OCI-LY7 (cell line): ENCODE data around the gene GLE1. TPM values are rescaled to one million over a fixed set of nuclear protein-coding genes. Genes with fewer than 3 reads are reported as not detected.

ENCODE experiments used
- BruUV-seq: library from RNA; stranded (reverse); fragments of 400-500 nt; replicated peaks from 2 replicates; lab custom pipeline; 2021; lab: Mats Ljungman, UMichigan
- CTCF ChIA-PET: fragments of 300-600 bp; sonication (Branson Sonifier 250); formaldehyde crosslinking; loops from one replicate; lab custom pipeline; 2022; ENCODE audit warnings: antibody characterized with exemption; ENCODE audit not compliant: unreplicated experiment; lab: Charles Lee
- POLR2A ChIA-PET: fragments of 300-600 bp; sonication (Branson Sonifier 250); formaldehyde crosslinking; loops from one replicate; lab custom pipeline; 2022; ENCODE audit warnings: antibody characterized with exemption; lab: Charles Lee
- DNase-seq: peaks from one replicate; pipeline ENCODE4 v3.0.0-alpha.2; 2015; ENCODE audit warnings: low spot score
- H2AFZ ChIP-seq: fragments of 200-600 bp; sonication (generic), shearing (Covaris generic); 2 replicates; pipeline ENCODE4 v1.6.1; 2014; ENCODE audit warnings: mild to moderate bottlenecking, antibody characterized with exemption, low read length, moderate library complexity
- H3K27ac ChIP-seq: fragments of 200-600 bp; sonication (generic); 2 replicates; pipeline ENCODE4 v1.5.1; 2014; ENCODE audit warnings: mixed run types, low read depth, mild to moderate bottlenecking, moderate library complexity, low read length, inconsistent platforms; ENCODE audit not compliant: poor library complexity, severe bottlenecking
- H3K36me3 ChIP-seq: fragments of 200-600 bp; sonication (generic); 2 replicates; pipeline ENCODE4 v1.6.1; 2014; ENCODE audit warnings: mild to moderate bottlenecking, antibody characterized with exemption, low read length, moderate library complexity, mixed read lengths; ENCODE audit not compliant: insufficient read depth
- H3K4me1 ChIP-seq: fragments of 200-600 bp; sonication (generic); 2 replicates; pipeline ENCODE4 v1.5.1; 2014; ENCODE audit warnings: mild to moderate bottlenecking, low read length; ENCODE audit not compliant: insufficient read depth, poor library complexity, severe bottlenecking
- H3K4me2 ChIP-seq: fragments of 200-600 bp; sonication (generic); 2 replicates; pipeline ENCODE4 v1.6.1; 2014; ENCODE audit warnings: mild to moderate bottlenecking, low read length
- H3K4me3 ChIP-seq: fragments of 200-600 bp; sonication (generic); 2 replicates; pipeline ENCODE4 v1.5.1; 2014; ENCODE audit warnings: mild to moderate bottlenecking, low read depth, low read length; ENCODE audit not compliant: poor library complexity, severe bottlenecking
- H3K79me2 ChIP-seq: fragments of 200-600 bp; sonication (generic); 2 replicates; pipeline ENCODE4 v1.6.1; 2016; ENCODE audit warnings: low read depth, mild to moderate bottlenecking, low read length, moderate library complexity, mixed read lengths; ENCODE audit not compliant: insufficient read depth
- H3K9me2 ChIP-seq: fragments of 200-600 bp; sonication (generic); 2 replicates; pipeline ENCODE4 v1.6.1; 2016; ENCODE audit warnings: mild to moderate bottlenecking, low read length, mixed read lengths; ENCODE audit not compliant: insufficient read depth
- H3K9me3 ChIP-seq: fragments of 200-600 bp; sonication (generic); 2 replicates; pipeline ENCODE4 v1.6.1; 2014; ENCODE audit warnings: mild to moderate bottlenecking, mixed run types, low read length, mixed read lengths
- H4K20me1 ChIP-seq: fragments of 200-600 bp; sonication (generic); 2 replicates; pipeline ENCODE4 v1.6.1; 2014; ENCODE audit warnings: mild to moderate bottlenecking, antibody characterized with exemption, low read length, moderate library complexity, mixed read lengths; ENCODE audit not compliant: insufficient read depth
- CTCF ChIP-seq: fragments of 200-600 bp; sonication (generic); conservative IDR thresholded peaks from 2 replicates; pipeline ENCODE4 v1.5.1; 2014; ENCODE audit warnings: mild to moderate bottlenecking, antibody characterized with exemption, low read length, moderate library complexity, mixed read lengths
- EZH2phosphoT487 ChIP-seq: fragments of 200-600 bp; sonication (generic); IDR thresholded peaks from 2 replicates; pipeline ENCODE4 v1.6.1; 2018; ENCODE audit warnings: low read depth, borderline replicate concordance, mild to moderate bottlenecking, mixed run types, antibody characterized with exemption, low read length, moderate library complexity, mixed read lengths
- intact Hi-C: fragments of 100-400 bp; cut with micrococcal nuclease; formaldehyde crosslinking; loops from one replicate; pipeline ENCODE4 v1.10.0; 2022; ENCODE audit not compliant: unreplicated experiment
- total RNA-seq, 2 experiments: library from RNA; depleted of rRNA in 1 of 2; stranded (reverse); fragments of >200 nt in 1 of 2; shearing (Covaris generic) in 1 of 2; gene quantifications; 2 replicates each; pipeline ENCODE4 v1.2.3, GENCODE V29; 2014 to 2022

GLE1 gene
- total RNA-seq, 2 experiments from 2014 or later, result 30.8 to 45.2 TPM

- Histone ChIP-seq H3K4me2 (no peak overlapping the region), H3K36me3 (no peaks in the 10 kb centered on the region), H3K27ac (no peak overlapping the region), H3K79me2 (peaks cover 11% of the 10 kb centered on the region), H2AFZ (no peak overlapping the region), H3K4me3 (no peak overlapping the region), H3K9me2 (no peaks in the 10 kb centered on the region), H3K9me3 (no peaks in the 10 kb centered on the region), H4K20me1 (peaks cover 8% of the 10 kb centered on the region; the same call in 1 of the 2 replicates), H3K4me1 (peaks cover 11% of the 10 kb centered on the region)
- CTCF ChIA-PET, result no interaction called here
- no TSS peak for BruUV-seq
- DNase-seq, result no peak
- intact Hi-C loops, result no loop called here
- POLR2A ChIA-PET, result interaction anchor here (0.6 to 0.7 kb wide), 2 partner anchors 169 to 330 kb away, joined by 3 to 6 read pairs; no protein-coding TSS in a partner anchor
- TF ChIP-seq CTCF (no peak), EZH2phosphoT487 (no peak)
Measured at GRCh38 chr9:128548876-128549275, 44.4 kb downstream of the GLE1 start.

GRCh38 chr9:128550226-128550625, 45.7 kb downstream of the GLE1 start:
- POLR2A ChIA-PET, result interaction anchor here (0.8 to 1.0 kb wide), 2 partner anchors 24 to 97 kb away, joined by 5 read pairs; no protein-coding TSS in a partner anchor

More at GRCh38 chr9:128550226-128550625, 45.7 kb downstream of the GLE1 start:
- Histone ChIP-seq H4K20me1 (peaks cover 18% of the 10 kb centered on the region; the same call in 1 of the 2 replicates), H3K9me3 (no peaks in the 10 kb centered on the region), H2AFZ (no peak overlapping the region), H3K9me2 (no peaks in the 10 kb centered on the region), H3K27ac (no peak overlapping the region), H3K36me3 (no peaks in the 10 kb centered on the region), H3K79me2 (peaks cover 24% of the 10 kb centered on the region), H3K4me1 (peaks cover 25% of the 10 kb centered on the region), H3K4me3 (no peak overlapping the region), H3K4me2 (no peak overlapping the region)
- no peak for DNase-seq
- CTCF ChIA-PET, result interaction anchor here (1.1 kb wide), 1 partner anchor 129 kb away, joined by 3 read pairs; the partner anchor contains the start of gene CERCAM
- BruUV-seq, result no TSS peak
- TF ChIP-seq EZH2phosphoT487, result no peak
- no peak for TF ChIP-seq CTCF
- intact Hi-C loops, result loop anchor here (5.0 to 10.0 kb wide), 2 partner anchors 175 to 372 kb away; partner anchors contain the start of genes PHYHD1 and ZDHHC12
